Measurements from ENCODE around the gene PHLDB3.

Gene PHLDB3

GRCh38 chr19:43483281-43483680, 21.3 kb downstream of the PHLDB3 start:
- no peaks in the 10 kb centered on the region for H3K36me3 ChIP-seq (ENCODE audit: control insufficient read depth, insufficient read depth, low read length)
- no peak overlapping the region for H3K4me3 ChIP-seq (replicated peaks; ENCODE audit: low read depth, low read length)

GRCh38 chr19:43482193-43482592, 22.4 kb downstream of the PHLDB3 start:
- Histone ChIP-seq H3K4me3 (replicated peaks; ENCODE audit: low read depth, low read length) (no peak overlapping the region), H3K36me3 (ENCODE audit: control insufficient read depth, insufficient read depth, low read length) (no peaks in the 10 kb centered on the region), H3K27me3 (replicated peaks; ENCODE audit: control insufficient read depth, insufficient read depth, low read length) (no peaks in the 10 kb centered on the region)
- TF ChIP-seq CTCF (IDR thresholded peaks at IDR 0.05; ENCODE audit: insufficient read depth, low read length, poor library complexity, severe bottlenecking), result no peak
- DNase-seq (ENCODE audit: extremely low read depth, insufficient read length), result no peak

More at GRCh38 chr19:43483281-43483680, 21.3 kb downstream of the PHLDB3 start:
- TF ChIP-seq CTCF (IDR thresholded peaks at IDR 0.05; ENCODE audit: insufficient read depth, low read length, poor library complexity, severe bottlenecking), result no peak
- no peak for DNase-seq (ENCODE audit: extremely low read depth, insufficient read length)
- H3K27me3 ChIP-seq (replicated peaks; ENCODE audit: control insufficient read depth, insufficient read depth, low read length), result no peaks in the 10 kb centered on the region

- Histone ChIP-seq H3K4me3 (replicated peaks; ENCODE audit: low read depth, low read length) (no peak overlapping the region), H3K36me3 (ENCODE audit: control insufficient read depth, insufficient read depth, low read length) (no peaks in the 10 kb centered on the region), H3K27me3 (replicated peaks; ENCODE audit: control insufficient read depth, insufficient read depth, low read length) (no peaks in the 10 kb centered on the region)
- no peak for DNase-seq (ENCODE audit: extremely low read depth, insufficient read length)
- no peak for TF ChIP-seq CTCF (IDR thresholded peaks at IDR 0.05; ENCODE audit: insufficient read depth, low read length, poor library complexity, severe bottlenecking)
Observed at GRCh38 chr19:43481701-43482100, 22.8 kb downstream of the PHLDB3 start.

- no peak overlapping the region for H3K4me3 ChIP-seq (replicated peaks; ENCODE audit: low read depth, low read length)
- H3K36me3 ChIP-seq (ENCODE audit: control insufficient read depth, insufficient read depth, low read length), result no peaks in the 10 kb centered on the region
- no peaks in the 10 kb centered on the region for H3K27me3 ChIP-seq (replicated peaks; ENCODE audit: control insufficient read depth, insufficient read depth, low read length)
- TF ChIP-seq CTCF (IDR thresholded peaks at IDR 0.05; ENCODE audit: insufficient read depth, low read length, poor library complexity, severe bottlenecking), result no peak
- DNase-seq (ENCODE audit: extremely low read depth, insufficient read length), result no peak
Observed at GRCh38 chr19:43480574-43480973, 24.0 kb downstream of the PHLDB3 start.

GRCh38 chr19:43479961-43480561, 24.5 kb downstream of the PHLDB3 start:
- Histone ChIP-seq H3K4me3 (replicated peaks; ENCODE audit: low read depth, low read length) (no peak overlapping the region), H3K36me3 (ENCODE audit: control insufficient read depth, insufficient read depth, low read length) (no peaks in the 10 kb centered on the region), H3K27me3 (replicated peaks; ENCODE audit: control insufficient read depth, insufficient read depth, low read length) (no peaks in the 10 kb centered on the region)
- TF ChIP-seq CTCF (IDR thresholded peaks at IDR 0.05; ENCODE audit: insufficient read depth, low read length, poor library complexity, severe bottlenecking), result no peak
- no peak for DNase-seq (ENCODE audit: extremely low read depth, insufficient read length)

GRCh38 chr19:43479226-43479625, 25.3 kb downstream of the PHLDB3 start:
- no peak for DNase-seq (ENCODE audit: extremely low read depth, insufficient read length)
- Histone ChIP-seq H3K36me3 (ENCODE audit: control insufficient read depth, insufficient read depth, low read length) (no peaks in the 10 kb centered on the region), H3K27me3 (replicated peaks; ENCODE audit: control insufficient read depth, insufficient read depth, low read length) (no peaks in the 10 kb centered on the region), H3K4me3 (replicated peaks; ENCODE audit: low read depth, low read length) (no peak overlapping the region)
- no peak for TF ChIP-seq CTCF (IDR thresholded peaks at IDR 0.05; ENCODE audit: insufficient read depth, low read length, poor library complexity, severe bottlenecking)
